HEK293 (cell line): ENCODE measurements around the gene ZNF761.

Source experiments
- CTCF ChIA-PET: fragments of 350-600 bp; formaldehyde crosslinking; extraction: SDS; loops from one replicate; lab custom pipeline; 2021; ENCODE audit warnings: antibody characterized with exemption; lab: Yijun Ruan, JAX
- POLR2A ChIA-PET: fragments of 300-600 bp; formaldehyde crosslinking; extraction: SDS; loops from one replicate; lab custom pipeline; 2020; ENCODE audit warnings: antibody characterized with exemption, inconsistent platforms; lab: Yijun Ruan, JAX
- H3K27ac ChIP-seq: fragments of 200-500 bp; sonication (Bioruptor generic); 2 replicates; pipeline ENCODE4 v1.5.1; 2014; ENCODE audit warnings: low read depth, low read length, control low read depth, inconsistent platforms; ENCODE audit errors: extremely low read depth
- H3K36me3 ChIP-seq, 2 experiments: fragments of 200-500 bp in 1 of 2; sonication (Bioruptor generic) in 1 of 2; 1 replicate in 1 of 2; 2 replicates in 1 of 2; pipeline ENCODE4 v1.5.1; 2014 to 2017; ENCODE audit warnings: inconsistent platforms in 2 of 2, low read length in 2 of 2; ENCODE audit not compliant: control insufficient read depth in 2 of 2, insufficient read depth in 1 of 2
- H3K4me1 ChIP-seq: fragments of 200-500 bp; sonication (Bioruptor generic); 2 replicates; pipeline ENCODE4 v1.5.1; 2014; ENCODE audit warnings: mild to moderate bottlenecking, low read length, inconsistent platforms; ENCODE audit not compliant: control insufficient read depth, insufficient read depth
- H3K4me3 ChIP-seq: 2 replicates; pipeline ENCODE4 v1.5.1; 2011; ENCODE audit warnings: low read depth, mild to moderate bottlenecking, control low read depth, low read length, moderate library complexity
- H3K9me3 ChIP-seq: fragments of 200-500 bp; sonication (Bioruptor generic); 2 replicates; pipeline ENCODE4 v1.5.1; 2014; ENCODE audit warnings: low read depth, low read length, inconsistent platforms; ENCODE audit not compliant: control insufficient read depth, insufficient read depth
- HOXD13 ChIP-seq: sonication (generic); formaldehyde crosslinking; IDR thresholded peaks from 2 replicates; pipeline ENCODE4 v1.8.0; 2022; ENCODE audit warnings: missing genetic modification reagents, borderline replicate concordance
- KLF1 ChIP-seq: fragments of 450-650 bp; formaldehyde crosslinking; IDR thresholded peaks from 2 replicates; pipeline ENCODE4 v1.5.1; 2016; ENCODE audit warnings: missing biosample characterization, missing genetic modification characterization
- PRDM1 ChIP-seq: fragments of 450-650 bp; formaldehyde crosslinking; IDR thresholded peaks from 2 replicates; pipeline ENCODE4; 2016; ENCODE audit warnings: missing biosample characterization, missing genetic modification characterization
- REPIN1 ChIP-seq: fragments of 450-650 bp; formaldehyde crosslinking; IDR thresholded peaks from 2 replicates; pipeline ENCODE4 v1.5.1; 2017; ENCODE audit warnings: missing biosample characterization, missing genetic modification characterization, low read depth
- SP2 ChIP-seq: fragments of 450-650 bp; formaldehyde crosslinking; IDR thresholded peaks from 2 replicates; pipeline ENCODE4 v1.5.1; 2016; ENCODE audit warnings: missing biosample characterization, missing genetic modification characterization
- TRIM28 ChIP-seq: IDR thresholded peaks from 2 replicates; pipeline ENCODE4 v1.6.1; 2011; ENCODE audit warnings: low read length, control low read depth, borderline replicate concordance
- ZBTB21 ChIP-seq: fragments of 450-650 bp; formaldehyde crosslinking; IDR thresholded peaks from 2 replicates; pipeline ENCODE4 v1.5.1; 2017; ENCODE audit warnings: missing biosample characterization, missing genetic modification characterization
- ZBTB49 ChIP-seq: fragments of 450-650 bp; formaldehyde crosslinking; IDR thresholded peaks from 2 replicates; pipeline ENCODE4 v1.5.1; 2016; ENCODE audit warnings: missing biosample characterization, missing genetic modification characterization, low read depth
- ZIC2 ChIP-seq: fragments of 450-650 bp; formaldehyde crosslinking; IDR thresholded peaks from 2 replicates; pipeline ENCODE4 v1.5.1; 2016; ENCODE audit warnings: missing biosample characterization, missing genetic modification characterization
- ZNF16 ChIP-seq: fragments of 450-650 bp; formaldehyde crosslinking; IDR thresholded peaks from 2 replicates; pipeline ENCODE4 v1.5.1; 2016; ENCODE audit warnings: low read depth, missing biosample characterization, missing genetic modification characterization
- ZNF23 ChIP-seq: fragments of 450-650 bp; formaldehyde crosslinking; IDR thresholded peaks from 2 replicates; pipeline ENCODE4 v1.5.1; 2016; ENCODE audit warnings: missing biosample characterization, missing genetic modification characterization, borderline replicate concordance
- ZNF354C ChIP-seq: fragments of 450-650 bp; formaldehyde crosslinking; IDR thresholded peaks from 2 replicates; pipeline ENCODE4 v1.5.1; 2016; ENCODE audit warnings: missing biosample characterization, missing genetic modification characterization, low read depth, borderline replicate concordance
- ZNF560 ChIP-seq: fragments of 450-650 bp; formaldehyde crosslinking; IDR thresholded peaks from 2 replicates; pipeline ENCODE4 v1.5.1; 2017; ENCODE audit warnings: missing biosample characterization, missing genetic modification characterization, borderline replicate concordance
- ZNF639 ChIP-seq: fragments of 450-650 bp; formaldehyde crosslinking; IDR thresholded peaks from 2 replicates; pipeline ENCODE4 v1.5.1; 2016; ENCODE audit warnings: missing biosample characterization, missing genetic modification characterization
- ZNF701 ChIP-seq: fragments of 450-650 bp; formaldehyde crosslinking; IDR thresholded peaks from 2 replicates; pipeline ENCODE4 v1.5.1; 2016; ENCODE audit warnings: missing biosample characterization, missing genetic modification characterization
- ZNF707 ChIP-seq: fragments of 450-650 bp; formaldehyde crosslinking; IDR thresholded peaks from 2 replicates; pipeline ENCODE4 v1.5.1; 2016; ENCODE audit warnings: missing biosample characterization, missing genetic modification characterization
- ZNF768 ChIP-seq: fragments of 450-650 bp; formaldehyde crosslinking; IDR thresholded peaks from 2 replicates; pipeline ENCODE4 v1.5.1; 2018; ENCODE audit warnings: missing biosample characterization, mild to moderate bottlenecking, missing genetic modification characterization

Gene ZNF761

GRCh38 chr19:53389571-53389970, 42.2 kb upstream of the ZNF761 start:
- Histone ChIP-seq H3K27ac (no peak overlapping the region), H3K4me3 (no peak overlapping the region), H3K4me1 (no peaks in the 10 kb centered on the region), H3K9me3 (no peaks in the 10 kb centered on the region; the same call in 1 of the 2 replicates), H3K36me3 (no peaks in the 10 kb centered on the region)
- ChIA-PET CTCF (interaction anchor here (0.6 kb wide), 1 partner anchor 1089 kb away, joined by 3 read pairs; no protein-coding TSS in a partner anchor), POLR2A (interaction anchor here (0.6 to 1.8 kb wide), 2 partner anchors 11 to 131 kb away, joined by 3 to 4 read pairs; no protein-coding TSS in a partner anchor)
- TF ChIP-seq REPIN1 (tag by site-specific recombination), result no peak
- TF ChIP-seq ZIC2, result no peak
- no peak for TF ChIP-seq ZBTB49
- no peak for TF ChIP-seq TRIM28
- TF ChIP-seq ZNF707 (tag by site-specific recombination), result no peak
- TF ChIP-seq ZNF639, result no peak
- no peak for TF ChIP-seq HOXD13 (CRISPR knock-in tag)
- no peak for TF ChIP-seq ZNF23

GRCh38 chr19:53389978-53390377, 41.8 kb upstream of the ZNF761 start:
- Histone ChIP-seq H3K9me3 (no peaks in the 10 kb centered on the region; the same call in 1 of the 2 replicates), H3K36me3 (no peaks in the 10 kb centered on the region), H3K4me3 (no peak overlapping the region), H3K4me1 (no peaks in the 10 kb centered on the region), H3K27ac (no peak overlapping the region)
- ChIA-PET CTCF (no interaction called here), POLR2A (no interaction called here)
- TF ChIP-seq ZNF354C (tag by site-specific recombination), result no peak
- no peak for TF ChIP-seq SP2 (tag by site-specific recombination)
- TF ChIP-seq ZNF768 (tag by site-specific recombination), result no peak
- TF ChIP-seq ZNF560 (tag by site-specific recombination), result no peak
- TF ChIP-seq KLF1 (tag by site-specific recombination), result peak; percentile 40; the same call in 1 of the 2 replicates

GRCh38 chr19:53394522-53394973, 37.2 kb upstream of the ZNF761 start:
- ChIA-PET POLR2A (interaction anchor here (0.7 to 1.2 kb wide), 3 partner anchors 13 to 126 kb away, joined by 3 to 7 read pairs (median 6); partner anchors contain the start of gene ZNF845), CTCF (no interaction called here)
- no peaks in the 10 kb centered on the region for H3K4me1 ChIP-seq
- no peaks in the 10 kb centered on the region; the same call in 1 of the 2 replicates for H3K9me3 ChIP-seq
- peaks cover 10 to 13% of the 10 kb centered on the region in 2 experiments for H3K36me3 ChIP-seq
- H3K27ac ChIP-seq, result no peak overlapping the region
- peak overlapping the region; percentile 87 for H3K4me3 ChIP-seq
- TF ChIP-seq ZNF16 (tag by site-specific recombination), result no peak
- no peak for TF ChIP-seq ZBTB21
- TF ChIP-seq PRDM1, result peak; percentile 51; the same call in 1 of the 2 replicates
- TF ChIP-seq ZNF701 (tag by site-specific recombination), result no peak
- TF ChIP-seq, all 188 proteins: peak for 1
